HG02678 (cell line): ENCODE measurements around the gene SLC40A1.

Source experiments
- ATAC-seq: cut with Tn5 transposase; IDR thresholded peaks from one replicate; pipeline ENCODE4 v1.9.1; 2021; ENCODE audit warnings: mild to moderate bottlenecking, moderate library complexity; ENCODE audit not compliant: unreplicated experiment

The SLC40A1 gene

DNA sequence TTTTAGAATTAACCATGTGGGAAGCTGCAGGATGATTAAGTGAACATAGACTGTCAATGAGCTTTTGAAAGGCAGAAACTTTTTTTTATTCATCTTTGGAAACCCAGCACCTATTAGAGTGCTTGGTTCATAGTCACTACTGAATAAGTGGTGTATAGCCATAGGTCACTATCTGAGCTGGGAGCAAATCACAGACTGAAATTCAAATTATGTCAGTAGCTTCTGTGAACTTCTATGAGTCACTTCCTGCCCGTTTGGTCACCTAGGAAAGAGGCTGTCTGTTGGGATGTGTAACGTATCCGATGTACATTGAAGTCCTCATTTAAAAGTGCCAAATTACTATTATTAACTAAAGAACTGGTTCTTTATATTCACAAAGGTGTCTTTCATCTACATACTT, 20.5 kb upstream of the SLC40A1 start:
- no peak for ATAC-seq

GRCh38 chr2:189599245-189599644, 18.7 kb upstream of the SLC40A1 start:
- ATAC-seq = no peak

DNA sequence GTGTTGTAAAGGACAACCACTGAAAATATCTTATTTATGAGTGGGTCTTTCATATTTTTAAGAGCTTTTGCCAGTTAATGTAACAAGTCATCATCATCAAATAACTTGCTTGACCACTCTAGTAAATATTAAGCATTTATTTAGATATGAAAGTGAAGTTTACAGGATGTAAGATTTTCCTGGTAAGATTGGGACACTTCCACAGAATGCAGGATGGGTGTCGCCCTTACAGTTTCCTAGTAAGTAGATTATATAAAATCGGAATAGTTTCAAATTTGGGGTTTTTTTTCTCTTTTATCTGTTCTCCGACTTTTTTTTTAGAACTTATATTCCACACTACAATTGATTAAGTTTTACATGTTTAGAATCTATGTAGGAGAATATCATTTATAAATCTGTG, 14.8 kb upstream of the SLC40A1 start:
- ATAC-seq = no peak

- no peak for ATAC-seq
Measured at GRCh38 chr2:189594305-189594704, 13.7 kb upstream of the SLC40A1 start.

- ATAC-seq = no peak
Measured at GRCh38 chr2:189593115-189593514, 12.5 kb upstream of the SLC40A1 start.

DNA sequence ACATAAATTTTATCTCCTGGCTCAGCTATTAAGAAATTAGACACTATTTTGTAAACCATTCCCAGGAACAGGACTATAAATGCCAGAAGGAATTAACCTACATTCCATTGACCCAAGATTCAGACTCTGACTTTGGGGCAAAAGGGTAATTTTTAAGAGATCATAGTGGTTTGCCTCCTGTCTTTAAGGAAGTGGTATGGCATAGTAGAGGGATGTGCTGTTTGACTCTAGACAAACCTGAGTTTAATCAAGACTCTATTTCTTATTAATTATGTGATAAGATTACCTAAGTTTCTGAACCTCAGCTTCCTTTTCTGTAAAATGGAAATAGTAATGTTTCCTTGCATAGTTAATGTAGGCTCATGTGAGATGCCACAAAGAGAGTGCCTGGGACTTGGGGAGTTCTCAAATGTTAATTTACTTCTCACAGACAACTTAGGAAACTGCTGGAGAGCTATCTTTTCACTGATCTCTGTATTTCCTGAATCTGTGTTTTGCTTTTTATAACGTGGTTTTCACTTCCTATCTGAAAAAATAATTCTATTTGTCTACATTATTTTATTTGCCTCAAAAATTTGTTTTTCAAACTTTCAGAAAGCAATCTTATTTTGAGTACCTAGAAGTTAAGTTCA, 11.9 kb upstream of the SLC40A1 start:
- no peak for ATAC-seq

- ATAC-seq = no peak
Measured at GRCh38 chr2:189587780-189588179, 7.2 kb upstream of the SLC40A1 start.

GRCh38 chr2:189585226-189585756, 4.7 kb upstream of the SLC40A1 start:
- ATAC-seq = no peak

DNA sequence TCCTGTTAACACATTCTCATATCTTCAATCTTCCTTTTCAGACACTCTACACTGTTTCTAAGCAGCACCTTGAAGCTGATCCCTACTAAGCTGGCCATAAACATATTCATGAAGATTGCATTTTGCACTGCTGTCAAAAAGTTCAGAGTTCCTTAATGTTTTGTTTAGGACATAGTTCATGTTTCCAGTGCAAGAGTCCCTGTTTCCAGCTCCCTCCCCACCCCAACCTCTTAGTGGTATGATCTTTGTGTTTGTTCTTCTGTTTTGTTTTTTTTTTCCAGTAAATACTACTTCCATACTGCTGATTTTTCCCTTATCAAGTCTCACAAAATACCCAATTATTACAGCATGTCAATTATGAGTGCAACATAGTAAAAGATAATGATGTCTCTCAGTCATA, 4.1 kb upstream of the SLC40A1 start:
- no peak for ATAC-seq

- no peak for ATAC-seq
Measured at GRCh38 chr2:189583227-189584198, 2.9 kb upstream of the SLC40A1 start.

GRCh38 chr2:189582809-189583192, 2.2 kb upstream of the SLC40A1 start:
- no peak for ATAC-seq

GRCh38 chr2:189582140-189582808, 1.7 kb upstream of the SLC40A1 start:
- ATAC-seq = no peak

DNA sequence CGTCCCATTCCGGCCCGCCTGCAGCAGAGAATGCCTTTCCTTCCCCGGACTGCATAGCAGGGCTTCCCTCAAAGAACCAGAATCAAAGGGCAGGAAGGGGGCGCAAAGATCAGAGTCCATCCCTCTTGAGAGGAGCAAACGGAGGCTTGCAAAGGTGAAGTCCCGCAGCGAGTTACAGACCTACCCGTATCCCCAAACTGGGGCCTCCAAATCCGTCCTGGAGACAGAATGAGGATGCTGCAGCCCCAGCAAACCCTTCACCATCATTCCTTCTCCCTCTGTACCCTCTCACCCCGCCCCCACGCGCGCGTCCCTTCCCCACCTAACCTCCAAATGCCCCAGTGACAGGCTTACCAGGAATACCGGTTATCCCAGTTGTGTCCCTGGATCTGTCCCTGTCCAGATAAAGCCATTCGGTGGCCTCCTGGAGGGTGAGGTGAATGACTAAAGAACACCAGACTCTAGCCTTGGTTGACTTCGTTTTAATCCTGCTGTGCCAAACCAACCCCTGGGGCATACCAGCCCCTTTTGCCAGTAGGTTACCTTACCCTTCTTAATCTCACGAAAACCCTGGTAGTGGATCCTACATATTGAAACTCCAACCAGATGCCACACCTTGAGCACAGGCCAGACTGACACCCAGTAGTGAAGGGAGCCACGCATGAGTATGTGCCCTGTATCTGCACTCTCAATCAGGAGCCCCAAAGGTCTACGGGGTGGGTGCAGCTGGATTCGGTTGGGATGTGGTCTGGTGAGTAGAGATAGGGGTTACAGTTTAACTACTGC, 961 bp upstream of the SLC40A1 start:
- ATAC-seq = no peak

DNA sequence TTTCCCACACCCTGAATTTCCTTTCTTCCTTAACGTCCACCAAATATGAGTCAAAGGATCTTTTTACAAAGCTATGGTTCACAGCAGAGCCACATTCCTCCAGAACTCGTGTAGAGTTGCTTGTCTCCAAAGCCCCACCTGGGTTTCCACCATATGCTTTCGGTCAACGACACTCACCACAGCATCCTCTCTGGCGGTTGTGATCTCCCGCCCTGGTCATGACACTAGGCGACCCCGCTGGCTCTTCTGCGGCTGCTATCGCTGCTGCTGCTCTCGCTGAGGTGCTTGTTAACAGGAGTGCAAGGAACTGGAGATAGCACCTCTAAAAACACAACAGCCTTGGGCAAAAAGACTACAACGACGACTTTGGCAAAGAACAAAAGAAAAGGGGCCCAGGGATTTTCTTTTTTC, 340 bp downstream of the SLC40A1 start:
- ATAC-seq = peak; percentile 38

GRCh38 chr2:189579585-189580186, 900 bp downstream of the SLC40A1 start:
- ATAC-seq = no peak

GRCh38 chr2:189578272-189578950, 2.2 kb downstream of the SLC40A1 start:
- no peak for ATAC-seq

DNA sequence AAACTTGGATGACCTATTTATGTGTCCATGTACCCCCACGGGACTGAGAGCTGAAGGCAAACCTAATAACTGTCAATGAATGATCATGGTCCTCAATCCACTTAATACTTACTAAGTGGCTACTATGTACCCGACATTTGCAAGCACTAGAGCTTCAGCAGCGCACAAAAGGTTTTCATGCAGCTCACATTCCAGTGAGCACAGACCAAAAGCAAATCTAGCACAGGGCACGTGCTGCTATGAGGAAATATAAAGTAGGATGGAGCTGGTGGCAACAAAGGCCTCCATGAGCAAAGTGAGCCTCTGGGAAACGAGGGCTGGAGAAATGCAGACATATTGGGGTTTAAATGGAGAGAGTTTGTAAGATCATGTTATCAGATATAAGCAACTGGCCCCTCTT, 3.5 kb downstream of the SLC40A1 start:
- no peak for ATAC-seq

DNA sequence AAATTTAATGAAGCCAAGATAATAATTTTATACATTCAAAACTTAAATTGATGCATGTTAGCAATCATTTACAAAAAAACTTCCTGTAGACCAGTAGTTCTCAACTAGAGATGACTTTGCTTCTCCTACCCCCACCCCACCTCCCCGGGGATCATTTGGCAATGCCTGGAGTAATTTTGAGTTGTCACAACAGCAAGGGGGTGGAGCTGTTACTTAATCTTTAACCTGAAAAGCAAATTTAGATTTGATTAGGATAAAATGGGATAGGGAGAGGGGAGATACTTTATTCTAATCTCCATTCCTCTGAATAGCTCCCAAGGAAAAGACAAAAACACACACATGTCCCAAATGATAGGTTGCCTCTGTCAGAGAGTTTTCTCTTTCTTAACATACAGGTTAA, 4.2 kb downstream of the SLC40A1 start:
- no peak for ATAC-seq

- no peak for ATAC-seq
Measured at GRCh38 chr2:189574793-189575475, 5.7 kb downstream of the SLC40A1 start.
